Suprapubic skin (tissue), 4 donors: ENCODE data around the gene LHFPL3. TPM values are rescaled to one million over a fixed set of nuclear protein-coding genes. Genes with fewer than 3 reads are reported as not detected.

Experiments used
- DNase-seq, 2 donors: peaks; one replicate each; pipeline ENCODE4 v3.0.0-alpha.2; 2019; ENCODE audit warnings: low spot score in 2 of 2
- H3K27ac ChIP-seq: fragments of 200-600 bp; sonication (generic); one replicate; pipeline ENCODE4 v1.5.1; 2019
- H3K27me3 ChIP-seq: fragments of 200-600 bp; sonication (generic); one replicate; pipeline ENCODE4 v1.5.1; 2019
- H3K36me3 ChIP-seq: fragments of 200-600 bp; sonication (generic); one replicate; pipeline ENCODE4 v1.5.1; 2019
- H3K4me1 ChIP-seq: fragments of 200-600 bp; sonication (generic); one replicate; pipeline ENCODE4 v1.5.1; 2019
- H3K4me3 ChIP-seq: fragments of 200-600 bp; sonication (generic); one replicate; pipeline ENCODE4 v1.5.1; 2019; ENCODE audit warnings: mild to moderate bottlenecking
- H3K9me3 ChIP-seq: fragments of 200-600 bp; sonication (generic); one replicate; pipeline ENCODE4 v1.5.1; 2019
- EP300 ChIP-seq: sonication (generic); formaldehyde crosslinking; IDR thresholded peaks from one replicate; pipeline ENCODE4 v1.6.1; 2017; ENCODE audit warnings: antibody characterized with exemption
- POLR2A ChIP-seq, 2 donors: fragments of 450-650 bp; IDR thresholded peaks; one replicate each; pipeline ENCODE4 v1.6.1; 2017; ENCODE audit warnings: antibody characterized with exemption in 2 of 2, mild to moderate bottlenecking in 2 of 2, moderate library complexity in 2 of 2
- POLR2AphosphoS5 ChIP-seq, 3 donors: sonication (generic); formaldehyde crosslinking; IDR thresholded peaks; one replicate each; pipeline ENCODE4 v1.6.1; 2017; ENCODE audit warnings: antibody characterized with exemption in 3 of 3
- WGBS: methylation state at CpG from one replicate; pipeline ENCODE4 v1.1.5; 2018; 5-methylcytosine and 5-hydroxymethylcytosine counted together
- total RNA-seq, 4 donors: library from RNA; depleted of rRNA; stranded (reverse); fragments of >200 nt; gene quantifications; one replicate each; pipeline ENCODE4 v1.1.0, GENCODE V29; 2016
- TF ChIP-seq, protein P1 (sequence below), 2 donors: fragments of 200-600 bp in 1 of 2; fragments of 450-650 bp in 1 of 2; sonication (generic) in 1 of 2; IDR thresholded peaks; one replicate each; pipeline ENCODE4 v1.5.1; 2016 to 2019; ENCODE audit warnings: antibody characterized with exemption in 2 of 2, mild to moderate bottlenecking in 1 of 2, moderate library complexity in 1 of 2

The LHFPL3 gene
- total RNA-seq, 4 donors from 2014 or later: not detected

DNA sequence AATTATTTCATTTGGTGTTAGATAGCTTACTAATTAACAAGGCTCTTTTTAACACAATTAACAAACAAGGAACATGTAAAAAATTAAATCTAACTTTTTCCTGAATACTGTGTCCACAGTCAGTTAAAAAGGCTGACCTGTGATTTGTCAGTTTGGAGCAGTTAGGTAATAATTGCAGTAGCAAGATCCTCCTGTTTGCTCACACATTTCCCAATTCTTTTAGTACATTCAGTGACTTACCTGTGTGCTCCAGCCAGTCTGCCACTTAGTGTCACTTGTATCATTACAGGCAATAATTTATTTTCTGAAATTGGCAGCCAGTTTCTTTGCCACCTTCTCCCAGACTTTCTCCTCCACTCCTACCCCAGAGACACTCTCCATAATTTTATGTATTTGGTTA is 66.8 kb downstream of the LHFPL3 start:
- Histone ChIP-seq H3K27me3 (no peaks in the 10 kb centered on the region), H3K4me3 (no peak overlapping the region), H3K9me3 (no peaks in the 10 kb centered on the region), H3K36me3 (no peaks in the 10 kb centered on the region), H3K27ac (no peak overlapping the region), H3K4me1 (no peaks in the 10 kb centered on the region)
- DNase-seq: no peak
- TF ChIP-seq POLR2AphosphoS5 (IDR thresholded peaks at IDR 0.05) (no peak), POLR2A (IDR thresholded peaks at IDR 0.05) (no peak), EP300 (no peak)
- TF ChIP-seq, protein P1, sequence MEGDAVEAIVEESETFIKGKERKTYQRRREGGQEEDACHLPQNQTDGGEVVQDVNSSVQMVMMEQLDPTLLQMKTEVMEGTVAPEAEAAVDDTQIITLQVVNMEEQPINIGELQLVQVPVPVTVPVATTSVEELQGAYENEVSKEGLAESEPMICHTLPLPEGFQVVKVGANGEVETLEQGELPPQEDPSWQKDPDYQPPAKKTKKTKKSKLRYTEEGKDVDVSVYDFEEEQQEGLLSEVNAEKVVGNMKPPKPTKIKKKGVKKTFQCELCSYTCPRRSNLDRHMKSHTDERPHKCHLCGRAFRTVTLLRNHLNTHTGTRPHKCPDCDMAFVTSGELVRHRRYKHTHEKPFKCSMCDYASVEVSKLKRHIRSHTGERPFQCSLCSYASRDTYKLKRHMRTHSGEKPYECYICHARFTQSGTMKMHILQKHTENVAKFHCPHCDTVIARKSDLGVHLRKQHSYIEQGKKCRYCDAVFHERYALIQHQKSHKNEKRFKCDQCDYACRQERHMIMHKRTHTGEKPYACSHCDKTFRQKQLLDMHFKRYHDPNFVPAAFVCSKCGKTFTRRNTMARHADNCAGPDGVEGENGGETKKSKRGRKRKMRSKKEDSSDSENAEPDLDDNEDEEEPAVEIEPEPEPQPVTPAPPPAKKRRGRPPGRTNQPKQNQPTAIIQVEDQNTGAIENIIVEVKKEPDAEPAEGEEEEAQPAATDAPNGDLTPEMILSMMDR (IDR thresholded peaks at IDR 0.05): no peak

DNA sequence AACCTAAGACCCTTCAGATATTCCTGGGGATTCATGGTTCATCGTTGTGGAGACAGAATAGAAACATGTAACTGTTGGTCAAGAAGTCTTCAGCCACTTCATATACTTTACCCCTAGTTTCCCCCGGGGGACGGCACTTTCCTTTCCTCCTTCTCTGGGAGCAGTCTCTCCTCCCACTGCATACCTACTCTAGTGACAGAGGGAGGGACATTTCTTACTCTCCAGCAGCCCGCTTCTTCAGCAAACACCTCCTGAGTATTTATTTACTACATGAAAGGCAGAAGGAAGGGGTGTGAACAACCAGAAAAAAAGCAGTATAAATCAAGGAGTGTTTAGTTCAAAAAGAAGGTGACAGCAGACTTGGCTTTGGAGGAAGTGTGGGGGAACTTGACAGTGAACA is 69.0 kb downstream of the LHFPL3 start:
- no peak for DNase-seq
- 12% methylated on average over 4 of the region's 4 CpGs for WGBS
- no peak overlapping the region for H3K4me3 ChIP-seq
- no peaks in the 10 kb centered on the region for H3K4me1 ChIP-seq
- no peaks in the 10 kb centered on the region for H3K9me3 ChIP-seq
- TF ChIP-seq POLR2AphosphoS5 (IDR thresholded peaks at IDR 0.05): no peak
- TF ChIP-seq, protein P1 (IDR thresholded peaks at IDR 0.05): no peak
- no peak for TF ChIP-seq EP300
- TF ChIP-seq POLR2A (IDR thresholded peaks at IDR 0.05): no peak
- no peaks in the 10 kb centered on the region for H3K27me3 ChIP-seq
- H3K36me3 ChIP-seq: no peaks in the 10 kb centered on the region
- H3K27ac ChIP-seq: no peak overlapping the region

DNA sequence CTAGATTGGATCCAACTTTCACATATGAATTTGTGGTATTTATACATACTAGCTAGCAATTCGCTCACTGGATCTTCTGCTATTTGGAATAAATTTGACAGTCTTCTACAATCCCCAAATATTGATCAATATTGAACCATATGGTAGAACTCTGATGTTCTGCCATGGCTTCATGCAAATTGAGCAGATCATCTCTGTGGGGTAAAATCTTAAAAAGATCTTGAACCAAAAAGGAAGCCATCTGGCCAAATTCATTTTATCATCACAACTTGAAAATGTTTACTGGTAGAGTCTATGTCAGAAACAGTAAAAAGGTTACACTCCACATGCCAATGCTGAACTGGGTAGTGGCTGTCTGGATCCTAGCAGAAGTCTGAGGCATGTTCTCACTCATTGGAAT is 80.0 kb downstream of the LHFPL3 start:
- TF ChIP-seq POLR2AphosphoS5 (IDR thresholded peaks at IDR 0.05) (no peak), EP300 (no peak), POLR2A (IDR thresholded peaks at IDR 0.05) (no peak)
- TF ChIP-seq, protein P1 (IDR thresholded peaks at IDR 0.05): no peak
- Histone ChIP-seq H3K27me3 (no peaks in the 10 kb centered on the region), H3K9me3 (no peaks in the 10 kb centered on the region), H3K4me3 (no peak overlapping the region), H3K27ac (no peak overlapping the region), H3K4me1 (no peaks in the 10 kb centered on the region), H3K36me3 (no peaks in the 10 kb centered on the region)
- WGBS: 94% methylated on average over 1 of the region's 1 CpG
- no peak for DNase-seq

DNA sequence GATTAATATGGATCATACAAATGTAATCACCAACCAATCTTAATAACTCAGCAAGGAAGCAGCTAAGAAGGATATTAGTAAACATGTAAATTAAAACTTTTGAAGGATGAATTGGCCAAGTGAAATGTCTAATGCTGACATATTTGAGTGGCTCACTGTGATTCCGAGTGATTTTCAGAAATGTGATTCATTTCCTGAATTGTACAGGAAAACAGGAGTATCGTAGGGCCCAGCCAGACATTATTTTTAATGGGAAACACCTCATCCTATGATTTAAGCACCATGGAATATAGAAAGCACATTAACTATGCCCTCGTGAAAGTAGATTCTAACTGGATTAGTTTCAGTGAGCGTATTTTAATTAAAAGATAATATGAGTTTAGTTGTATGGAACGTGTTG is 82.3 kb downstream of the LHFPL3 start:
- no peaks in the 10 kb centered on the region for H3K36me3 ChIP-seq
- DNase-seq: no peak
- TF ChIP-seq, protein P1 (IDR thresholded peaks at IDR 0.05): no peak
- TF ChIP-seq POLR2AphosphoS5 (IDR thresholded peaks at IDR 0.05) (no peak), POLR2A (IDR thresholded peaks at IDR 0.05) (no peak), EP300 (no peak)
- no peak overlapping the region for H3K4me3 ChIP-seq
- no peak overlapping the region for H3K27ac ChIP-seq
- H3K27me3 ChIP-seq: no peaks in the 10 kb centered on the region
- H3K9me3 ChIP-seq: no peaks in the 10 kb centered on the region
- H3K4me1 ChIP-seq: no peaks in the 10 kb centered on the region
- 43% methylated on average over 5 of the region's 5 CpGs for WGBS

DNA sequence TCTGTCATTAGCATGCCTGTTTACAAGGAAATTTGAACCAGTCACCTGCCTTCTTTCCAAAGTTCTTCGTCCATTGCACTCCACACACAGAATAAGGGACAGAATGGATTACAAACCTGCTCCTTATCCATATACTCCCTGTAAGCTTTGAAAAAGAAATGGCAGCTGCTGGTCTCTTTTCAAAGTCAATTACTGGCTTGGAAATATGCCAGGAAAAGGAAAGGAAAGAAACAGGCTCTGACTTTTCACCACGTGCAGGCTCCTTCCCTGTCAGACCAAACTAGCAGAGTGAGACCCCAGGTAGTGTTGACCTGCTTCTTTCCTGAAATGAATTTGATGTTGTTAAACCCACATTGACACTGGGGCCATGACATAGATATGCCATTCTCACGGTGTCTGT is 84.5 kb downstream of the LHFPL3 start:
- no peaks in the 10 kb centered on the region for H3K27me3 ChIP-seq
- no peaks in the 10 kb centered on the region for H3K4me1 ChIP-seq
- H3K36me3 ChIP-seq: no peaks in the 10 kb centered on the region
- no peak overlapping the region for H3K4me3 ChIP-seq
- no peak overlapping the region for H3K27ac ChIP-seq
- TF ChIP-seq POLR2A (IDR thresholded peaks at IDR 0.05): no peak
- TF ChIP-seq POLR2AphosphoS5 (IDR thresholded peaks at IDR 0.05): no peak
- TF ChIP-seq, protein P1 (IDR thresholded peaks at IDR 0.05): no peak
- no peak for TF ChIP-seq EP300
- no peaks in the 10 kb centered on the region for H3K9me3 ChIP-seq
- DNase-seq: no peak
- 41% methylated on average over 3 of the region's 3 CpGs for WGBS
